SK-N-MC (cell line): Measurements from ENCODE around the gene EEF1AKMT4.

Experiments used
- EZH2 ChIP-seq: fragments of 200-600 bp; sonication (generic); IDR thresholded peaks from one replicate; pipeline ENCODE4 v1.6.1; 2017; ENCODE audit warnings: antibody characterized with exemption
- FOXP2 ChIP-seq: optimal IDR thresholded peaks from 2 replicates; pipeline ENCODE3; 2011; ENCODE audit warnings: mild to moderate bottlenecking, moderate library complexity; ENCODE audit not compliant: insufficient read depth; ENCODE audit errors: extremely low read length, control extremely low read depth
- POLR2AphosphoS5 ChIP-seq: IDR thresholded peaks from 2 replicates; pipeline ENCODE4 v1.6.1; 2012; ENCODE audit warnings: mild to moderate bottlenecking, low read depth, low read length, borderline replicate concordance

- TF ChIP-seq EZH2, result no peak
- no peak for TF ChIP-seq POLR2AphosphoS5
- no peak for TF ChIP-seq FOXP2
These were observed 7.8 kb downstream of the EEF1AKMT4 start for GRCh38 chr3:184257083-184257915.
